ENCODE measurements around the gene HCN3. TPM values are rescaled to one million over a fixed set of nuclear protein-coding genes. Genes with fewer than 3 reads are reported as not detected.

The HCN3 gene
- total and polyA plus RNA-seq, 2 donors (not counting 3 experiments of a cell fraction or from before 2014, with no cell fraction given): 3.3 to 4.1 TPM

GRCh38 chr1:155305881-155306391 is 28.7 kb downstream of the HCN3 start:
- intact Hi-C loops (cut with micrococcal nuclease): loop anchor here (5.0 kb wide), 1 partner anchor 114 kb away; no protein-coding TSS in a partner anchor
- POLR2A ChIA-PET: no interaction called here
- peaks cover 15% of the 10 kb centered on the region for H3K4me1 ChIP-seq (ENCODE audit: control insufficient read depth, extremely low read depth, insufficient read depth, low read length)
- H3K27ac ChIP-seq (ENCODE audit: insufficient read depth, low read depth, low read length): no peak overlapping the region
- no peaks in the 10 kb centered on the region for H3K36me3 ChIP-seq (ENCODE audit: control insufficient read depth in 2 of 2, extremely low read depth in 1 of 2, insufficient read depth in 2 of 2, low read length in 2 of 2)
- dilution Hi-C loops (cut with MboI; ENCODE audit: extremely low pct_ligation_motif_present, low sequenced_read_pairs): no loop called here
- peaks cover 22% of the 10 kb centered on the region for H3K79me2 ChIP-seq (ENCODE audit: control insufficient read depth, insufficient read depth, low read length)
- FAIRE-seq: no peak
- H3K4me3 ChIP-seq (replicated peaks in 1 of 3; ENCODE audit: insufficient read depth in 1 of 3, low read depth in 1 of 3, low read length in 3 of 3): no peak overlapping the region
- no peak overlapping the region for H2AFZ ChIP-seq (ENCODE audit: low read depth, low read length)
- no peaks in the 10 kb centered on the region for H3K27me3 ChIP-seq (ENCODE audit: control insufficient read depth in 2 of 2, insufficient read depth in 2 of 2, low read length in 2 of 2)
- no peak for TF ChIP-seq JUN (IDR thresholded peaks at IDR 0.05; ENCODE audit: borderline replicate concordance, insufficient read depth, insufficient read length, low read depth)
- no peak for TF ChIP-seq CTCF (IDR thresholded peaks at IDR 0.05; ENCODE audit: extremely low read depth in 1 of 2, insufficient read depth in 1 of 2, low read depth in 1 of 2, low read length in 2 of 2)
- no peak for TF ChIP-seq MYC (IDR thresholded peaks at IDR 0.05; ENCODE audit: low read depth, low read length)
- TF ChIP-seq MAX (IDR thresholded peaks at IDR 0.05; ENCODE audit: insufficient read depth, insufficient read length): no peak
- no peak for TF ChIP-seq GATA2 (IDR thresholded peaks at IDR 0.05; ENCODE audit: insufficient read depth, insufficient read length, low read depth, low read length)
- no peak for TF ChIP-seq POLR2AphosphoS5 (IDR thresholded peaks at IDR 0.05; ENCODE audit: insufficient read depth, low read depth, low read length)
- no peak for TF ChIP-seq POLR2A (IDR thresholded peaks at IDR 0.05; ENCODE audit: low read depth, low read length)
- TF ChIP-seq EZH2 (IDR thresholded peaks at IDR 0.05; ENCODE audit: borderline replicate concordance, low read depth, low read length, severe bottlenecking): no peak
- TF ChIP-seq FOS (IDR thresholded peaks at IDR 0.05; ENCODE audit: borderline replicate concordance, insufficient read depth, low read length): no peak
- CTCF ChIA-PET: interaction anchor here (0.7 to 3.1 kb wide), 2 partner anchors 55 to 1073 kb away, joined by 3 to 9 read pairs; no protein-coding TSS in a partner anchor
- no peak overlapping the region for H3K9ac ChIP-seq (replicated peaks; ENCODE audit: extremely low read depth, insufficient read depth, low read length)
- no peaks in the 10 kb centered on the region for H3K9me3 ChIP-seq (replicated peaks; ENCODE audit: control insufficient read depth, insufficient read depth, low read length)
- H3K4me2 ChIP-seq (ENCODE audit: insufficient read depth, low read length): no peak overlapping the region
- no TSS peak for BruUV-seq (replicated peaks)
- H3K9me1 ChIP-seq (replicated peaks; ENCODE audit: control insufficient read depth, extremely low read depth, insufficient read depth, low read length): no peaks in the 10 kb centered on the region
- no peak for DNase-seq (ENCODE audit: low read depth, low spot score)
- no peaks in the 10 kb centered on the region for H4K20me1 ChIP-seq (replicated peaks; ENCODE audit: control insufficient read depth, extremely low read depth, insufficient read depth, low read length)
